Tibial nerve (tissue), 3 donors: Measurements from ENCODE around the gene VSIG10.

Source experiments
- CTCF ChIP-seq, 5 experiments: fragments of 200-600 bp in 3 of 5; fragments of 450-650 bp in 2 of 5; sonication (generic) in 3 of 5; IDR thresholded peaks; one replicate each; pipeline ENCODE4 v1.5.1; 2016 to 2019; ENCODE audit warnings: antibody characterized with exemption in 5 of 5, mild to moderate bottlenecking in 3 of 5, moderate library complexity in 2 of 5
- POLR2A ChIP-seq, 2 donors: fragments of 450-650 bp; IDR thresholded peaks; one replicate each; pipeline ENCODE4 v1.6.1; 2017; ENCODE audit warnings: antibody characterized with exemption in 2 of 2, mild to moderate bottlenecking in 2 of 2, moderate library complexity in 2 of 2

GRCh38 chr12:118015306-118015705 lies 88.5 kb downstream of the VSIG10 start:
- TF ChIP-seq CTCF (IDR thresholded peaks at IDR 0.05): no peak
- TF ChIP-seq POLR2A (IDR thresholded peaks at IDR 0.05): no peak
